GM10248 (cell line): ENCODE data around the gene DUSP22.

ENCODE experiments used
- CTCF ChIA-PET: fragments of 300-600 bp; sonication (Branson Sonifier 250); formaldehyde crosslinking; extraction: SDS; loops from one replicate; lab custom pipeline; 2021; ENCODE audit warnings: antibody characterized with exemption; lab: Yijun Ruan, JAX
- POLR2A ChIA-PET: fragments of 350-650 bp; sonication (Branson Sonifier 250); formaldehyde crosslinking; extraction: SDS; loops from one replicate; lab custom pipeline; 2020; ENCODE audit warnings: antibody characterized with exemption; lab: Yijun Ruan, JAX
- DNase-seq: peaks from one replicate; pipeline ENCODE4 v3.0.0; 2012; ENCODE audit errors: extremely low spot score
- CTCF ChIP-seq: IDR thresholded peaks from 2 replicates; pipeline ENCODE4 v1.5.1; 2012; ENCODE audit warnings: mild to moderate bottlenecking, low read depth; ENCODE audit errors: extremely low read depth, missing control alignments, control extremely low read depth

Gene DUSP22

GRCh38 chr6:257031-257725 lies 35.1 kb upstream of the DUSP22 start:
- CTCF ChIA-PET, result interaction anchor here (1.2 to 6.3 kb wide), 7 partner anchors 14 to 104 kb away, joined by 3 to 27 read pairs (median 4); no protein-coding TSS in a partner anchor
- TF ChIP-seq CTCF, result no peak
- POLR2A ChIA-PET, result interaction anchor here (1.8 kb wide), 1 partner anchor 134 kb away, joined by 5 read pairs; the partner anchor contains the start of gene IRF4
- DNase-seq, result no peak

- CTCF ChIA-PET, result interaction anchor here (1.0 to 6.3 kb wide), 5 partner anchors 15 to 103 kb away, joined by 3 to 27 read pairs (median 4); no protein-coding TSS in a partner anchor
- POLR2A ChIA-PET, result no interaction called here
- DNase-seq, result no peak
- no peak for TF ChIP-seq CTCF
Measured at GRCh38 chr6:257774-258173, 34.5 kb upstream of the DUSP22 start.

GRCh38 chr6:259316-259715 lies 33.0 kb upstream of the DUSP22 start:
- no peak for DNase-seq
- POLR2A ChIA-PET, result no interaction called here
- no peak for TF ChIP-seq CTCF
- CTCF ChIA-PET, result interaction anchor here (0.6 to 6.3 kb wide), 12 partner anchors 10 to 75 kb away, joined by 3 to 27 read pairs (median 4); no protein-coding TSS in a partner anchor

- TF ChIP-seq CTCF, result no peak
- CTCF ChIA-PET, result interaction anchor here (0.6 to 6.3 kb wide), 11 partner anchors 11 to 76 kb away, joined by 3 to 27 read pairs (median 5); no protein-coding TSS in a partner anchor
- POLR2A ChIA-PET, result no interaction called here
- peak; percentile 77 for DNase-seq
Measured at GRCh38 chr6:259901-260508, 32.3 kb upstream of the DUSP22 start.

- CTCF ChIA-PET, result interaction anchor here (1.0 to 2.2 kb wide), 4 partner anchors 11 to 87 kb away, joined by 3 to 5 read pairs (median 4); no protein-coding TSS in a partner anchor
Measured at GRCh38 chr6:264626-265025, 27.7 kb upstream of the DUSP22 start.

More at GRCh38 chr6:264626-265025, 27.7 kb upstream of the DUSP22 start:
- POLR2A ChIA-PET, result interaction anchor here (0.6 kb wide), 1 partner anchor 31 kb away, joined by 5 read pairs; no protein-coding TSS in a partner anchor
- DNase-seq, result no peak
- no peak for TF ChIP-seq CTCF
